Thyroid gland (tissue), 4 donors: ENCODE data around the gene SLC25A4.

ENCODE experiments used
- CTCF ChIP-seq, 6 experiments: fragments of 200-600 bp in 3 of 6; fragments of 450-650 bp in 3 of 6; sonication (generic) in 3 of 6; IDR thresholded peaks; one replicate each; pipeline ENCODE4 v1.5.1; 2016 to 2019; ENCODE audit warnings: antibody characterized with exemption in 6 of 6, mild to moderate bottlenecking in 2 of 6, inconsistent platforms in 1 of 6, moderate library complexity in 1 of 6
- POLR2A ChIP-seq, 2 donors: fragments of 450-650 bp; IDR thresholded peaks; one replicate each; pipeline ENCODE4 v1.6.1; 2017; ENCODE audit warnings: antibody characterized with exemption in 2 of 2, mild to moderate bottlenecking in 2 of 2, moderate library complexity in 1 of 2

- TF ChIP-seq CTCF (IDR thresholded peaks at IDR 0.05) (no peak), POLR2A (IDR thresholded peaks at IDR 0.05) (no peak)
These were observed 44.6 kb upstream of the SLC25A4 start for GRCh38 chr4:185098474-185098873.
